Peyer's patch (tissue), 4 donors: ENCODE results near the gene HSPH1. TPM values are rescaled to one million over a fixed set of nuclear protein-coding genes. Genes with fewer than 3 reads are reported as not detected.
"Not testable (repeated sequence)": the region's sequence is repeated elsewhere in the genome, so short reads cannot be mapped to it uniquely, and the experiment has no call there.

Source experiments
- DNase-seq, 3 donors: peaks; one replicate each; pipeline ENCODE4 v3.0.0-alpha.2; 2017 to 2019
- H3K27ac ChIP-seq, 4 donors: fragments of 200-600 bp; sonication (generic); one replicate each; pipeline ENCODE4 v1.5.1; 2016 to 2019
- H3K27me3 ChIP-seq, 2 donors: fragments of 200-600 bp; sonication (generic); one replicate each; pipeline ENCODE4 v1.5.1; 2019
- H3K36me3 ChIP-seq, 3 donors: fragments of 200-600 bp; sonication (generic); one replicate each; pipeline ENCODE4 v1.5.1; 2016 to 2019
- H3K4me1 ChIP-seq, 4 donors: fragments of 200-600 bp; sonication (generic); one replicate each; pipeline ENCODE4 v1.5.1; 2016 to 2019
- H3K4me3 ChIP-seq, 4 donors: fragments of 200-600 bp; sonication (generic); 1 replicate in 3 of 4; 2 replicates in 1 of 4; pipeline ENCODE4 v1.5.1; 2016 to 2019; ENCODE audit warnings: mild to moderate bottlenecking in 1 of 4
- H3K9me3 ChIP-seq, 4 donors: fragments of 200-600 bp; sonication (generic); one replicate each; pipeline ENCODE4 v1.5.1; 2016 to 2019; ENCODE audit warnings: mild to moderate bottlenecking in 1 of 4
- CTCF ChIP-seq, 6 experiments: fragments of 450-650 bp in 4 of 6; fragments of 200-600 bp in 2 of 6; sonication (generic) in 1 of 6; IDR thresholded peaks; one replicate each; pipeline ENCODE4 v1.5.1; 2017 to 2019; ENCODE audit warnings: antibody characterized with exemption in 6 of 6, mild to moderate bottlenecking in 3 of 6, moderate library complexity in 1 of 6
- POLR2A ChIP-seq, 2 donors: fragments of 450-650 bp; IDR thresholded peaks; one replicate each; pipeline ENCODE4 v1.5.1; 2017; ENCODE audit warnings: antibody characterized with exemption in 2 of 2, mild to moderate bottlenecking in 2 of 2, moderate library complexity in 2 of 2
- total RNA-seq, 4 donors: library from RNA; depleted of rRNA; stranded (reverse); fragments of >200 nt; gene quantifications; one replicate each; pipeline ENCODE4 v1.1.0, GENCODE V29; 2016

HSPH1 gene
- total RNA-seq, 4 donors from 2014 or later: 16.9 to 66.8 (median 27.5) TPM

GRCh38 chr13:31184451-31184850, 22.7 kb upstream of the HSPH1 start:
- no peaks in the 10 kb centered on the region for H3K36me3 ChIP-seq
- no peaks in the 10 kb centered on the region for H3K4me1 ChIP-seq
- no peaks in the 10 kb centered on the region for H3K27me3 ChIP-seq
- no peak for DNase-seq
- no peak overlapping the region for H3K27ac ChIP-seq
- TF ChIP-seq POLR2A (IDR thresholded peaks at IDR 0.05) (no peak), CTCF (IDR thresholded peaks at IDR 0.05) (no peak)
- H3K9me3 ChIP-seq: no peaks in the 10 kb centered on the region
- H3K4me3 ChIP-seq: no peak overlapping the region

- Histone ChIP-seq H3K27ac (no peak overlapping the region), H3K4me1 (no peaks in the 10 kb centered on the region), H3K36me3 (no peaks in the 10 kb centered on the region), H3K9me3 (no peaks in the 10 kb centered on the region), H3K4me3 (no peak overlapping the region), H3K27me3 (no peaks in the 10 kb centered on the region)
- TF ChIP-seq CTCF (IDR thresholded peaks at IDR 0.05): no peak
- TF ChIP-seq POLR2A (IDR thresholded peaks at IDR 0.05): no peak
- no peak for DNase-seq
Measured at GRCh38 chr13:31182987-31183386, 21.3 kb upstream of the HSPH1 start.

GRCh38 chr13:31179754-31180153, 18.1 kb upstream of the HSPH1 start:
- Histone ChIP-seq H3K27ac (no peak overlapping the region), H3K4me1 (no peaks in the 10 kb centered on the region), H3K9me3 (no peaks in the 10 kb centered on the region), H3K27me3 (no peaks in the 10 kb centered on the region), H3K4me3 (no peak overlapping the region), H3K36me3 (no peaks in the 10 kb centered on the region)
- DNase-seq: no peak
- TF ChIP-seq POLR2A (IDR thresholded peaks at IDR 0.05) (no peak), CTCF (IDR thresholded peaks at IDR 0.05) (no peak)

GRCh38 chr13:31179241-31179640, 17.5 kb upstream of the HSPH1 start:
- H3K4me3 ChIP-seq: no peak overlapping the region
- no peaks in the 10 kb centered on the region for H3K9me3 ChIP-seq
- TF ChIP-seq POLR2A (IDR thresholded peaks at IDR 0.05) (no peak), CTCF (IDR thresholded peaks at IDR 0.05) (no peak)
- no peaks in the 10 kb centered on the region for H3K36me3 ChIP-seq
- DNase-seq: no peak
- H3K27ac ChIP-seq: no peak overlapping the region
- no peaks in the 10 kb centered on the region for H3K27me3 ChIP-seq
- H3K4me1 ChIP-seq: no peaks in the 10 kb centered on the region

GRCh38 chr13:31177813-31178495, 16.2 kb upstream of the HSPH1 start:
- not testable (repeated sequence) for H3K9me3 ChIP-seq, H3K27me3 ChIP-seq, DNase-seq, H3K4me1 ChIP-seq, H3K27ac ChIP-seq, H3K4me3 ChIP-seq, H3K36me3 ChIP-seq

- H3K27me3 ChIP-seq: no peaks in the 10 kb centered on the region
- H3K27ac ChIP-seq: no peak overlapping the region
- no peak overlapping the region for H3K4me3 ChIP-seq
- DNase-seq: no peak
- H3K36me3 ChIP-seq: no peaks in the 10 kb centered on the region
- no peak for TF ChIP-seq POLR2A (IDR thresholded peaks at IDR 0.05)
- TF ChIP-seq CTCF (IDR thresholded peaks at IDR 0.05): no peak
- no peaks in the 10 kb centered on the region for H3K9me3 ChIP-seq
- H3K4me1 ChIP-seq: no peaks in the 10 kb centered on the region
Measured at GRCh38 chr13:31175847-31176532, 14.3 kb upstream of the HSPH1 start.
